Measurements from ENCODE around the gene KRT32. TPM values are rescaled to one million over a fixed set of nuclear protein-coding genes. Genes with fewer than 3 reads are reported as not detected.

The KRT32 gene
- polyA plus RNA-seq (2012; ENCODE audit: insufficient read length, low read depth) = not detected

- TF ChIP-seq POLR2AphosphoS5 (IDR thresholded peaks at IDR 0.05; ENCODE audit: low read depth, low read length) = no peak
- TF ChIP-seq SIN3A (IDR thresholded peaks at IDR 0.05; ENCODE audit: borderline replicate concordance, insufficient read depth, low read length) = no peak
- TF ChIP-seq TAF1 (IDR thresholded peaks at IDR 0.05; ENCODE audit: borderline replicate concordance, insufficient read depth, low read length) = no peak
- no peak for TF ChIP-seq REST (IDR thresholded peaks at IDR 0.05; ENCODE audit: insufficient read depth in 1 of 2, low read depth in 2 of 2, low read length in 2 of 2)
- no peak for TF ChIP-seq FOXP2 (optimal IDR thresholded peaks at IDR 0.05; ENCODE audit: borderline replicate concordance, extremely low read depth, extremely low read length, insufficient read depth)
Observed at GRCh38 chr17:41466988-41467387, at the start of gene KRT32. Gene KRT32, minus strand, starts transcription at chr17:41467386. Its CDS starts 61 bp downstream, at chr17:41467325.

GRCh38 chr17:41516830-41517283 is 49.7 kb upstream of the KRT32 start:
- TF ChIP-seq REST (IDR thresholded peaks at IDR 0.05; ENCODE audit: insufficient read depth in 1 of 2, low read depth in 2 of 2, low read length in 2 of 2) (no peak), FOXP2 (optimal IDR thresholded peaks at IDR 0.05; ENCODE audit: borderline replicate concordance, extremely low read depth, extremely low read length, insufficient read depth) (no peak), POLR2AphosphoS5 (IDR thresholded peaks at IDR 0.05; ENCODE audit: low read depth, low read length) (no peak), SIN3A (IDR thresholded peaks at IDR 0.05; ENCODE audit: borderline replicate concordance, insufficient read depth, low read length) (no peak), TAF1 (IDR thresholded peaks at IDR 0.05; ENCODE audit: borderline replicate concordance, insufficient read depth, low read length) (no peak)

DNA sequence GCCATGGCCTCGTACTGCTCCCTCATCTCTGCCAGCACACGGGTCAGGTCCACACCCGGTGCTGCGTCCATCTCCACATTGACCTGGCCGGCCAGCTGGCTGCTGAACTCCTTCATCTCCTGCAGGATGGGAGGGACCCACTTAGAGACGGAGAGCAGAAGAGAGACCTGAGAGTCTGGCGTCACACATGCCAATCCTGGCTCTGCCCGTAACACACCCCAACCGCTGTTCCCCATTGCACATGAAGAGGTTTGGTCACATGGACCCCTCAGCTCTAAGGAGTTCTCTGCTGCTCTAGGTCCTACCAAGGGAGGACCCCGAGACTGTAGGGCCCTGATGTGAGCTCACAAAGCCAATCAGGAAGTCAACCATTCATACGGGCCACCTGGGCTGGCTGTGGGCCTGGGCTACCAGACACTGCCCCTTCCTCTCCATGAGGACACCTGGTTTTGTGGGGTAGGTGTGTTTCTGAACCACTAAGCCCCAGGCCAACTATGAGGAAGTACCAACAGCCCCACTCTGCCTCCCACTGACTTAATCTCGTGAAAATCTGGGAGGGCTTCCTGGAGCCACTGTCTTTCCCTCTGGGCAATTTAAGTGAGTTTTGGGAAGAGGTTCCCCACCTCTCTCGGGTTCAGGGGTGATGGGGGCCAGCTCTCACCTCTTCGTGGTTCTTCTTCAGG is 49.1 kb upstream of the KRT32 start:
- TF ChIP-seq REST (IDR thresholded peaks at IDR 0.05; ENCODE audit: insufficient read depth in 1 of 2, low read depth in 2 of 2, low read length in 2 of 2) = no peak

GRCh38 chr17:41513168-41513547 is 46.0 kb upstream of the KRT32 start:
- TF ChIP-seq TAF1 (IDR thresholded peaks at IDR 0.05; ENCODE audit: borderline replicate concordance, insufficient read depth, low read length) = no peak
- TF ChIP-seq REST (IDR thresholded peaks at IDR 0.05; ENCODE audit: insufficient read depth in 1 of 2, low read depth in 2 of 2, low read length in 2 of 2) = no peak
- TF ChIP-seq SIN3A (IDR thresholded peaks at IDR 0.05; ENCODE audit: borderline replicate concordance, insufficient read depth, low read length) = no peak
- no peak for TF ChIP-seq POLR2AphosphoS5 (IDR thresholded peaks at IDR 0.05; ENCODE audit: low read depth, low read length)
- TF ChIP-seq FOXP2 (optimal IDR thresholded peaks at IDR 0.05; ENCODE audit: borderline replicate concordance, extremely low read depth, extremely low read length, insufficient read depth) = no peak
